ENCODE measurements around the gene RBP2. TPM values are rescaled to one million over a fixed set of nuclear protein-coding genes. Genes with fewer than 3 reads are reported as not detected.

RBP2 gene
- total and polyA plus RNA-seq, 9 of the 15 experiments (the other 6 are each of a cell fraction or from before 2014, with no cell fraction given): not detected

- TF ChIP-seq DMBX1 (CRISPR knock-in tag; IDR thresholded peaks at IDR 0.05; ENCODE audit: borderline replicate concordance) (no peak), MAFK (IDR thresholded peaks at IDR 0.05; ENCODE audit: low read length) (no peak), FOS (IDR thresholded peaks at IDR 0.05; ENCODE audit: extremely low read depth, insufficient read length) (no peak), SNIP1 (IDR thresholded peaks at IDR 0.05; ENCODE audit: low read depth) (no peak), SRF (CRISPR knock-in tag; IDR thresholded peaks at IDR 0.05) (no peak), ZNF316 (IDR thresholded peaks at IDR 0.05) (no peak), FOXM1 (IDR thresholded peaks at IDR 0.05; ENCODE audit: low read depth) (no peak), FOXM1 (CRISPR knock-in tag; IDR thresholded peaks at IDR 0.05; ENCODE audit: low read depth) (no peak), ZBTB43 (CRISPR knock-in tag; IDR thresholded peaks at IDR 0.05) (no peak)
Observed at GRCh38 chr3:139517321-139518065, 41.2 kb upstream of the RBP2 start (continued).

- no peak overlapping the region for H3K4me3 ChIP-seq
- BruUV-seq (replicated peaks): no TSS peak
- peaks cover 8% of the 10 kb centered on the region in 2 experiments; a peak in 4 of 5 replicates for H3K27me3 ChIP-seq (ENCODE audit: control insufficient read depth in 2 of 2, insufficient read depth in 2 of 2, low read length in 2 of 2)
- no peak overlapping the region for H3K4me2 ChIP-seq (ENCODE audit: insufficient read depth, low read length)
- in situ Hi-C loops (cut with MboI) (no loop called here), intact Hi-C loops (cut with micrococcal nuclease) (no loop called here)
- no peaks in the 10 kb centered on the region for H3K36me3 ChIP-seq (ENCODE audit: control insufficient read depth, insufficient read depth, low read length)
- H3K27ac ChIP-seq (ENCODE audit: extremely low read depth, low read depth, low read length): no peak overlapping the region
- H2AFZ ChIP-seq (ENCODE audit: low read depth, low read length): no peak overlapping the region
- no peaks in the 10 kb centered on the region for H3K9me3 ChIP-seq (replicated peaks; ENCODE audit: control insufficient read depth, insufficient read depth, low read depth, low read length)
- no peaks in the 10 kb centered on the region for H3K9me1 ChIP-seq (ENCODE audit: control insufficient read depth, insufficient read depth, low read length)
- no peak overlapping the region for H3K9ac ChIP-seq (ENCODE audit: insufficient read depth in 1 of 2, low read depth in 2 of 2, low read length in 2 of 2)
- WGBS (ENCODE audit: insufficient coverage, low coverage, missing lambda C conversion rate): 2% methylated on average over 4 of the region's 4 CpGs
- FAIRE-seq (no peak), ATAC-seq (no peak), DNase-seq (ENCODE audit: extremely low read depth in 1 of 4, low spot score in 3 of 4) (no peak)
- no peaks in the 10 kb centered on the region for H4K20me1 ChIP-seq (replicated peaks; ENCODE audit: control insufficient read depth, insufficient read depth, low read length)
- POLR2A ChIA-PET: no interaction called here
- H3K4me1 ChIP-seq (replicated peaks in 1 of 2; ENCODE audit: control insufficient read depth in 2 of 2, insufficient read depth in 2 of 2, low read length in 2 of 2): peaks cover 0 to under 1% of the 10 kb centered on the region in 2 experiments; a peak in 2 of 5 replicates
- no peaks in the 10 kb centered on the region for H3K79me2 ChIP-seq (ENCODE audit: control insufficient read depth, insufficient read depth, low read length)
- CTCF ChIA-PET (ENCODE audit: low intra/inter-chr PET ratio): no interaction called here
- TF ChIP-seq ZNF165 (CRISPR knock-in tag; IDR thresholded peaks at IDR 0.05; ENCODE audit: borderline replicate concordance) (no peak), MBD2 (IDR thresholded peaks at IDR 0.05; ENCODE audit: borderline replicate concordance, low read depth) (no peak), SPI1 (IDR thresholded peaks at IDR 0.05; ENCODE audit: borderline replicate concordance, low read depth, low read length) (no peak), TFAP4 (CRISPR knock-in tag; IDR thresholded peaks at IDR 0.05; ENCODE audit: borderline replicate concordance) (no peak), GTF2A2 (tag; IDR thresholded peaks at IDR 0.05) (no peak)
- TF ChIP-seq, protein P1, sequence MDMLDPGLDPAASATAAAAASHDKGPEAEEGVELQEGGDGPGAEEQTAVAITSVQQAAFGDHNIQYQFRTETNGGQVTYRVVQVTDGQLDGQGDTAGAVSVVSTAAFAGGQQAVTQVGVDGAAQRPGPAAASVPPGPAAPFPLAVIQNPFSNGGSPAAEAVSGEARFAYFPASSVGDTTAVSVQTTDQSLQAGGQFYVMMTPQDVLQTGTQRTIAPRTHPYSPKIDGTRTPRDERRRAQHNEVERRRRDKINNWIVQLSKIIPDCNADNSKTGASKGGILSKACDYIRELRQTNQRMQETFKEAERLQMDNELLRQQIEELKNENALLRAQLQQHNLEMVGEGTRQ (CRISPR knock-in tag; IDR thresholded peaks at IDR 0.05): no peak
- TF ChIP-seq, protein P2, sequence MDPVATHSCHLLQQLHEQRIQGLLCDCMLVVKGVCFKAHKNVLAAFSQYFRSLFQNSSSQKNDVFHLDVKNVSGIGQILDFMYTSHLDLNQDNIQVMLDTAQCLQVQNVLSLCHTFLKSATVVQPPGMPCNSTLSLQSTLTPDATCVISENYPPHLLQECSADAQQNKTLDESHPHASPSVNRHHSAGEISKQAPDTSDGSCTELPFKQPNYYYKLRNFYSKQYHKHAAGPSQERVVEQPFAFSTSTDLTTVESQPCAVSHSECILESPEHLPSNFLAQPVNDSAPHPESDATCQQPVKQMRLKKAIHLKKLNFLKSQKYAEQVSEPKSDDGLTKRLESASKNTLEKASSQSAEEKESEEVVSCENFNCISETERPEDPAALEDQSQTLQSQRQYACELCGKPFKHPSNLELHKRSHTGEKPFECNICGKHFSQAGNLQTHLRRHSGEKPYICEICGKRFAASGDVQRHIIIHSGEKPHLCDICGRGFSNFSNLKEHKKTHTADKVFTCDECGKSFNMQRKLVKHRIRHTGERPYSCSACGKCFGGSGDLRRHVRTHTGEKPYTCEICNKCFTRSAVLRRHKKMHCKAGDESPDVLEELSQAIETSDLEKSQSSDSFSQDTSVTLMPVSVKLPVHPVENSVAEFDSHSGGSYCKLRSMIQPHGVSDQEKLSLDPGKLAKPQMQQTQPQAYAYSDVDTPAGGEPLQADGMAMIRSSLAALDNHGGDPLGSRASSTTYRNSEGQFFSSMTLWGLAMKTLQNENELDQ (CRISPR knock-in tag; IDR thresholded peaks at IDR 0.05; ENCODE audit: borderline replicate concordance): no peak
Observed at GRCh38 chr3:139514741-139515140, 38.4 kb upstream of the RBP2 start.

Data from K562 (cell line).